ENCODE data around the gene SEC24B.
A peak's percentile ranks its signal among the peaks of the same experiment; 100 is the strongest.
"Not testable (repeated sequence)": the region's sequence is repeated elsewhere in the genome, so short reads cannot be mapped to it uniquely, and the experiment has no call there.

Gene SEC24B

DNA sequence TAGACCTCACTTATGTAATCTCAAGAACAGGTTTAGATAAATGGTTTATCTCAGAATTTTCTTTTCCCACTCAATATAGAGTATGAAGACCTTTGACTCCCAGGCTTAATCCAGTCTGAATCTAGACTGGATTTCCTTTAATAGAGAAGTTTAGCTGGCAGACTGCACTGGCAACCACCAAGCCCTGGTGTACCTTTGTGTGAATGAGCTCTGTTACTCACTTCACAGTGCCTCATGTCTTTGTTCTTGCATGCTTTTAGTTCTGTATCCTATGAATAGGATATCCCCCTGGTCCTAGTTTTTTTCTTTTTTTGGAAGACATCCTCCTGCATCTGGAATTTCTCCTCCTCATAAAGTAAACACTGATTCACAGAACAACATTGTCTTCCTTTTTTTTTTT, 73.3 kb downstream of the SEC24B start:
- Histone ChIP-seq H3K36me3 (ENCODE audit: insufficient read depth, low read length) (no peaks in the 10 kb centered on the region), H3K9me3 (ENCODE audit: control insufficient read depth, insufficient read depth, low read length) (no peaks in the 10 kb centered on the region), H3K4me1 (ENCODE audit: insufficient read depth, low read length) (no peaks in the 10 kb centered on the region), H3K9ac (ENCODE audit: low read depth, low read length) (no peak overlapping the region)

DNA sequence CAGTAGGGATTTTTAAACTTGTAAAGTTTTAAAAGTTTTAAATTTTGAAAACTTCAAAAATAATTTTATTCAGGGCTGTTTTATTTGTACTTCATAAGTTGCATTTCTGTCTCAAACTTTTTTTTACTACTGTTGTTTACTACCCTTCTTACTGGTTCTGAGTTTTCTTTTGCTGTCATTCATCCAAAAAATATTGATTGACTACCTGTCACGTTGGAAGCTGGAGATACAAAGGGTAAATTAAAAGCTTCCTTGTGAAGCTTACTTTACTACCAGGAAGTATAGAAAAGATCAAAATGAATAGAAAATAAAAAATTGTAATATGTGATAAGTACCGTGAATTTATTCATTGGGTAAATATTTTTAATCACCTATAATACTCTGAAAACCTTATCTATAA, 77.1 kb downstream of the SEC24B start:
- no peaks in the 10 kb centered on the region for H3K36me3 ChIP-seq (ENCODE audit: insufficient read depth, low read length)
- H3K9me3 ChIP-seq (ENCODE audit: control insufficient read depth, insufficient read depth, low read length): no peaks in the 10 kb centered on the region
- H3K9ac ChIP-seq (ENCODE audit: low read depth, low read length): no peak overlapping the region
- no peaks in the 10 kb centered on the region for H3K4me1 ChIP-seq (ENCODE audit: insufficient read depth, low read length)

DNA sequence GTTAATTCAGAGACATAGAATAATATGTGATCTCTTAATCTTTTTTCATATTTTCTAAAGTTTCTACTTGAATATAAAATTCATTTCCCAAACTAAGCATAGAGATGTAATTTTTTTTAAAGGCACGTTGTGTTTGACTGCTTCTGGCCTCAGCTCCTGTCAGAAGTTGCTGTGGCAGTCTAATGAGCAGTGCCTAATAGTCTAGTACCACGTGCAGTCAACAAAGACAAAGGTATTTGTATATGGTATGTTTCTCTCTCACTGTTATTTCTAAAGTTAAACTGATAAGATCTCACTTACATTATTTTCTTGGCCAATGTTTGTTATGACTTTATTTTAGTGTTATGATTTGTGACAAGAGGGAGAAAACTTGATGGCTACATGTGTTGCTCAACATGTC, 77.8 kb downstream of the SEC24B start:
- H3K9ac ChIP-seq (ENCODE audit: low read depth, low read length): no peak overlapping the region
- H3K9me3 ChIP-seq (ENCODE audit: control insufficient read depth, insufficient read depth, low read length): no peaks in the 10 kb centered on the region
- H3K36me3 ChIP-seq (ENCODE audit: insufficient read depth, low read length): no peaks in the 10 kb centered on the region
- H3K4me1 ChIP-seq (ENCODE audit: insufficient read depth, low read length): no peaks in the 10 kb centered on the region

DNA sequence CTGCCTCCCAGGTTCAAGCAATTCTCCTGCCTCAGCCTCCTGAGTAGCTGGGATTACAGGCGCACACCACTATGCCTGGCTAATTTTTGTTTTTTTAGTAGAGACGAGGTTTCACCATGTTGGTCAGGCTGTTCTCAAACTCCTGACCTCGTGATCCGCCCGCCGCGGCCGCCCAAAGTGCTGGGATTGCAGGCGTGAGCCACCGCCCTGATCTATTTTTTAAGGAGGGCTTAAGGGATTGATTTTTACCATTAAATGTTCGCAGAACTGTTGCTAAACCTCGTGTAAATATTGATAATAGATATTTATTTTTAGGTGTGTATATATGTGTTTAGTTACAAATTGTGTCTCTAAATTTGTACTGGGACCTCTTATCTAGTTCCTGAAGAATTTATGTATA, 79.8 kb downstream of the SEC24B start:
- H3K9ac ChIP-seq (ENCODE audit: low read depth, low read length); H3K9me3 ChIP-seq (ENCODE audit: control insufficient read depth, insufficient read depth, low read length); H3K36me3 ChIP-seq (ENCODE audit: insufficient read depth, low read length); H3K4me1 ChIP-seq (ENCODE audit: insufficient read depth, low read length): not testable (repeated sequence)

DNA sequence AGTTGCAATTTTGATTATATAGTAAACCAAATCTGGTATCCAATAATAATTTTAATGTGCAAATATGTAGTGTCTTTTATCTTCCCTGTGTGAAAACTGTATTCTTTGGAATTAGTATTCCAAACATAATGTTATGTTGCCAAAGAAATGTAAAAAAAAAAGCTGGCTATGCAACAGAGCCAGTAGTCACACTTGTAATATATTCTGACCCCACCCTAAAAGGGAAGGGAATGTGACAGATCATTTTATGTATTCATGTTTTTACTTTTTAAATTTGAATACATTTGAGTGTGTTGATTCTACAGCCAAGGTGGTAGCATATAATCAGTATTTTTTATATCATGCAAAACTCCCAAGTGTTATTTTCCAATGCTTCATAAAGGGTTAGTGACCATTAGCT, 98.6 kb downstream of the SEC24B start:
- Histone ChIP-seq H3K9ac (ENCODE audit: low read depth, low read length) (no peak overlapping the region), H3K36me3 (ENCODE audit: insufficient read depth, low read length) (peaks cover 17% of the 10 kb centered on the region), H3K9me3 (ENCODE audit: control insufficient read depth, insufficient read depth, low read length) (no peaks in the 10 kb centered on the region), H3K4me1 (ENCODE audit: insufficient read depth, low read length) (no peaks in the 10 kb centered on the region)

DNA sequence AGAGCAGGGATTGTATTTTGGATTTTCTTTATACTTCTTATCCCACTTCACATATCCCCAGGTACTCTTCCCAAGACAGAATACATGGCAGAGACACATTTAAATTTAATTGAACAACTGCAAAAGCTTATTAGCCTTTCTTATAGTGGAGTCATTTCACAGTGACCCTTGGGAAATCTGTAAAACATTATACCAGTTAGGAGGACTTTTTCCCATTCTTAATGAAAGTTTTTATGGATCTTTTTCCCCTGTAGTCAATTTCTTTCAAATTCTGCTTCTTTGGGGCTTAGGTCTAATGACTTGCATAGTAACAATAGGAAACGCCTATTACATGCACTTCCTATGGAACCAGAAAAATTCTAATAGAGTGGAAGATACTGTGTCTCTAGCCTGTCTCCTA, 111.8 kb downstream of the SEC24B start:
- Histone ChIP-seq H3K4me1 (ENCODE audit: insufficient read depth, low read length) (no peaks in the 10 kb centered on the region), H3K36me3 (ENCODE audit: insufficient read depth, low read length) (no peaks in the 10 kb centered on the region), H3K9me3 (ENCODE audit: control insufficient read depth, insufficient read depth, low read length) (no peaks in the 10 kb centered on the region), H3K9ac (ENCODE audit: low read depth, low read length) (no peak overlapping the region)

DNA sequence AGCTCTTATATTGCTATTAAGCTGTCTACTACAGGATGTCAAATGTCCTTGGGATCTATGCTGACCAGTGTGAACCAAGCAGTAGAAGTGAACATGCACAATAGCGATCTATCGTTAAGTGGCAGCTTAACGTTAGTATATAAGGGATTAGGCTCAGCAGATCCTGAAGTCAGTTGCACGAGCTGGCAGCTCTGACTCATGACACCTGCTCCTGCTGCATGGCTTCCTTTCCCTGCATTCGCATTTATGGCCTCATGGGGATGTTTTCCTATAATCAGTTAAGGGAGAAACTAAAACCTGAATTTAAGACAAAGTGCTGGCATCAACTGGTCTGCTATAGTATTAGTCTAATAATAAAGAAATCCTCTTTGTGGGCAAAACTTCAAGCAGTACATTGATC, 113.8 kb downstream of the SEC24B start:
- Histone ChIP-seq H3K4me1 (ENCODE audit: insufficient read depth, low read length) (no peaks in the 10 kb centered on the region), H3K36me3 (ENCODE audit: insufficient read depth, low read length) (no peaks in the 10 kb centered on the region), H3K9me3 (ENCODE audit: control insufficient read depth, insufficient read depth, low read length) (no peaks in the 10 kb centered on the region)

DNA sequence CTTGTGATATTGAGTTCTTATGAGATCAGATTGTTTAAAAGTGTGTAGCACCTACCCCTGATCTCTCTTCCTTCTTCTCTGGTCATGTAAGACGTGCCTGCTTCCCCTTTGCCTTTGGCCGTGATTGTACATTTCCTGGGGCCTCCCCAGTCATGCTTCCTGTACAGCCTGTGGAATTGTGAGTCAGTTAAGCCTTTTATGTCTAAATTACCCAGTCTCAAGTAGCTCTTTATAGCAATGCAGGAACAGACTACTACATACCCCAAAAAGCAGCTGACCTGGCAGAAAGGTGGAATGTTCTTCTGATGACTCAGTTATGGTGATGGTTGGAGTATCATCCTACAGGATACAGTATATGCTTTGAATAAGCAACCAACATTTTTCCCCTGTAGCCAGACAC, 115.0 kb downstream of the SEC24B start:
- Histone ChIP-seq H3K9me3 (ENCODE audit: control insufficient read depth, insufficient read depth, low read length) (no peaks in the 10 kb centered on the region), H3K36me3 (ENCODE audit: insufficient read depth, low read length) (no peaks in the 10 kb centered on the region), H3K4me1 (ENCODE audit: insufficient read depth, low read length) (no peaks in the 10 kb centered on the region), H3K9ac (ENCODE audit: low read depth, low read length) (no peak overlapping the region)

More for the DNA sequence above, 113.8 kb downstream of the SEC24B start:
- no peak overlapping the region for H3K9ac ChIP-seq (ENCODE audit: low read depth, low read length)

DNA sequence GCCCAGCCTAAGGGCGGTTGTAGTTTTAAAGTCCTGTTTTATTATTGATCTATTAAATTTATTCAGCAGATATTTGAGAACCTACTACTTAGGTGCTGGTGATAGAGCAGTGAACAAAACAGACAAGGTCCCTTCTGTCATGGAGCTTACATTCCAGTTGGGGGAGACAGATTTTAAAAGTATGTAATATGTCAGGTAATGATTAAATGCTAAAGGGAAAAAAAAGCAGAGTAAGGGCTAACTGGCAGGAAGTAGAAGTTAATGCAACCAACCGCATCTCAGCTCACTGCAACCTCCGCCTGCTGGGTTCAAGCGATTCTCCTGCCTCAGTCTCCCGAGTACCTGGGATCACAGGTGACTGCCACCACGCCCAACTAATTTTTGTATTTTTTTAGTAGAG, 118.6 kb downstream of the SEC24B start:
- no peaks in the 10 kb centered on the region for H3K4me1 ChIP-seq (ENCODE audit: insufficient read depth, low read length)
- no peak overlapping the region for H3K9ac ChIP-seq (ENCODE audit: low read depth, low read length)
- H3K9me3 ChIP-seq (ENCODE audit: control insufficient read depth, insufficient read depth, low read length): no peaks in the 10 kb centered on the region
- no peaks in the 10 kb centered on the region for H3K36me3 ChIP-seq (ENCODE audit: insufficient read depth, low read length)

DNA sequence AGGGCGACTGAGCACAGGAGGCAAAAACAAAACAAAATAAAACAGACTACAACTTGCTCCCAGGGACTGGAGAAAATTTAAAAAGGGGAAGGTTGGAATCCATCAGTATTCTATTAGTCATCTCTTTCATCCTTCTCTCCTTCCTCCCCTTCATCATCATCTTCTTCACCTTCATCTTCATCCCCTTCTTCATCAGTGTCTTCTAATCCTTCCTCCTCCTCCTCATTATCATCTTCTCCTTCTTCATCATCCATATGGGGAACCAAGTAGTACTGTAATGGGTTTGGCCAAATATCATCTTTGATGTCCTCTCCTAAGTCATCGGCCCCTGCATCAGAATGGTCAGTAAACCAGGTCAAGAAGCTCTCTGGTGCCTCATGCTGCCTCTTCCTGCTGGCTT, 119.5 kb downstream of the SEC24B start:
- no peaks in the 10 kb centered on the region for H3K9me3 ChIP-seq (ENCODE audit: control insufficient read depth, insufficient read depth, low read length)
- H3K36me3 ChIP-seq (ENCODE audit: insufficient read depth, low read length): no peaks in the 10 kb centered on the region
- no peak overlapping the region for H3K9ac ChIP-seq (ENCODE audit: low read depth, low read length)
- H3K4me1 ChIP-seq (ENCODE audit: insufficient read depth, low read length): no peaks in the 10 kb centered on the region

DNA sequence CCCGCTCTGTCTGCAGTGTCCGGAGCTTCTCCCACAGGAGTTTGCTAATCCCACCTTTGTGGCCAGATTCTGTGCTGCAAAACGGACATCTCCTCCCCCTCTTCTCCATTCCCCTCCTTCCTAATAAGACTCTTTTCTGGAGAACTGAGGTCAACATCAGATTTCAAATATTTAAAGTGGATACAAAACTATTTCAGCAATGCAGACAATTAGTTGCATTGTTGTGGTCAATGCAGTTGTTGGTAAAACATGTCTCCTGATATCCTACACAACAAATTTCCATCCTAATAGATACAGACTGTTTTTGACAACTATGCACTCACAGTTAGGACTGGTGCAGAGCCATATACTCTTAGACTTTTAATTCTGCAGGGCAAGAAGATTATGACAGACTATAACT, 121.4 kb downstream of the SEC24B start:
- Histone ChIP-seq H3K9me3 (ENCODE audit: control insufficient read depth, insufficient read depth, low read length) (no peaks in the 10 kb centered on the region), H3K36me3 (ENCODE audit: insufficient read depth, low read length) (no peaks in the 10 kb centered on the region), H3K9ac (ENCODE audit: low read depth, low read length) (no peak overlapping the region), H3K4me1 (ENCODE audit: insufficient read depth, low read length) (no peaks in the 10 kb centered on the region)

DNA sequence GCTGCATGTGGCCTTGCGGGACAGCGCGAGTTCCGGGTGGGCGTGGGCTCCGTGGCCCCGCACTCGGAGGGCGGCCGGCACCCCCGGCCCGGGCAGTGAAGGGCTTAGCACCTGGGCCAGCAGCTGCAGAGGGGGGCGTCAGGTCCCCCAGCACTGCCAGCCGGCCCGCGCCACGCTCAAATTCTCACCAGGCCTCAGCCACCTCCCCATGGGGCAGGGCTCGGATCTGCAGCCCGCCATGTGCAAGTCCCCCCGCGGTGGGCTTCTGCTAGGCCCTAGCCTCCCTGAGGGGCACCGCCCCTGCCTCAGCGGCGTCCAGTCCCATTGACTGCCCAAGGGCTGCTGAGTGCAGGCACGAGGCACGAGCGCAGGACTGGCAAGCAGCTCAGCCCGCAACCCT, 123.8 kb downstream of the SEC24B start:
- H3K36me3 ChIP-seq (ENCODE audit: insufficient read depth, low read length): no peaks in the 10 kb centered on the region
- H3K9ac ChIP-seq (ENCODE audit: low read depth, low read length): no peak overlapping the region
- H3K9me3 ChIP-seq (ENCODE audit: control insufficient read depth, insufficient read depth, low read length): no peaks in the 10 kb centered on the region
- no peaks in the 10 kb centered on the region for H3K4me1 ChIP-seq (ENCODE audit: insufficient read depth, low read length)

DNA sequence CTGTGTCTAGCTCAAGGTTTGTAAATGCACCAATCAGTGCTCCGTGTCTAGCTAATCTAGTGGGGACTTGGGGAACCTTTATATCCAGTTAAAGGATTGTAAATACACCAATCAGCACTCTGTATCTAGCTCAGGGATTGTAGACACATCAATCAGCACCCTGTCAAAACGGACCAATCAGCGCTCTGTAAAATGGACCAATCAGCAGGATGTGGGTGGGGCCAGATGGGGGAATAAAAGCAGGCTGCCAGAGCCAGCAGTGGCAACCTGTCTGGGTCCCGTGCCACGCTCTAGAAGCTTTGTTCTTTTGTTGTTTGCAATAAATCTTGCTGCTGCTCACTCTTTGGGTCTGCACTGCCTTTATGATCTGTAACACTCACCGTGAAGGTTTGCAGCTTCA, 124.5 kb downstream of the SEC24B start:
- H3K9me3 ChIP-seq (ENCODE audit: control insufficient read depth, insufficient read depth, low read length); H3K36me3 ChIP-seq (ENCODE audit: insufficient read depth, low read length); H3K4me1 ChIP-seq (ENCODE audit: insufficient read depth, low read length); H3K9ac ChIP-seq (ENCODE audit: low read depth, low read length): not testable (repeated sequence)

DNA sequence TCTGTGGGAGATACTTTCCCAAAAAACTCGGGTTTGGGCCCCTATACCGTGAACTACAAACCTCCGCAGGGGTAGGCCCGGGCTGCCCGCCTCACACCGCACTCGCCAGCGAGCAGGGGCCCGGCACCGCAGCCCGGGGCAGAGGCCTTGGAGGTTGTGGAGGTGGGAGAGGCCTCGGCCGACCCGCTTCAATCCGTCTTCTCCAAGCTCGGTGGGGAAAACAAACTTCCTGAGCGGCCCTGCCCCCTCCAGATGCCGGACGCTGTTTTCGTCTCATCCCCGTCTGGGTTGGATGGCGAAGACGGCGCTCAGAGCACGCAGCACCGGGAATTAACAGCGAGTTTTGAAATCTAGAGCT, 126.0 kb downstream of the SEC24B start:
- Histone ChIP-seq H3K36me3 (ENCODE audit: insufficient read depth, low read length) (no peaks in the 10 kb centered on the region), H3K9ac (ENCODE audit: low read depth, low read length) (peak overlapping the region; percentile 90), H3K4me1 (ENCODE audit: insufficient read depth, low read length) (no peaks in the 10 kb centered on the region), H3K9me3 (ENCODE audit: control insufficient read depth, insufficient read depth, low read length) (no peaks in the 10 kb centered on the region)

DNA sequence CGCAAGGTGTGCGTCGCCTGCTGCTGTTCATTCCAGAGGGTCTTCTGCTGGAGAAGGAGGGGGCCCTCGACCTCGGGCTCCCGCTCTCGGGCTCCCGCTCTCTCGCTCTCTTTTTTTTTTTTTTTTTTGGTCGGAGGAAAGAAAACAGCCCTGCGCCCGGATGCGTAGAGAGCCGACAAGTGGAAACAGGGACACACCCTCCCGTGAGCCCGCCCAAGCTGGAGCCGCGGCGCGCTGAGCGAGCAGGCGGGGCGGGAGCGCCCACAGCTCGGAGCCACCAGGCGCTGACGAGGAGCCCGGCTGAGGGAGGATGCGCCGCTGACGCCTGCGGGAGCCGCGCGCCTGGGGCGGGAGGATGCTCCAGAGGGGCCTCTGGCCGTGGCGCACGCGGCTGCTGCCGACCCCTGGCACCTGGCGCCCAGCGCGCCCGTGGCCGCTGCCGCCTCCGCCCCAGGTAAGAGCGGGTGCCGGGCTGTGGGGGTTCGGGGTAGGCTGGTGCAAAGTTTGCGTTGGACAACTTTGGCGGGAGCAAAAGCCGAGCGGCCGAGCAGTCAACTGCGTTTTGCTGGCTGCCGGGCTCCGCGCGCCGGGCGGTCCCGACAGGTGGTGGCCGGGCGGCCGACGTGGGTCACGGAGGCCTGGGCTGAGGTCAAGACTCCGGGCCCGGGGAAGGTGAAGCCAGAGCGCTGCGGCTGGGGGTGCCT, 126.5 kb downstream of the SEC24B start, which contains the start of gene MCUB:
TSS of gene MCUB (plus strand) at position 264 of the 704 bp plus-strand sequence. CDS start at position 356, 92 bp downstream.
- no peaks in the 10 kb centered on the region for H3K9me3 ChIP-seq (ENCODE audit: control insufficient read depth, insufficient read depth, low read length)
- H3K4me1 ChIP-seq (ENCODE audit: insufficient read depth, low read length): no peaks in the 10 kb centered on the region
- H3K36me3 ChIP-seq (ENCODE audit: insufficient read depth, low read length): no peaks in the 10 kb centered on the region
- H3K9ac ChIP-seq (ENCODE audit: low read depth, low read length): peak within 1 kb of the TSS; percentile 90
